H1 (cell line): ENCODE measurements around the gene PQBP1. TPM values are rescaled to one million over a fixed set of nuclear protein-coding genes. Genes with fewer than 3 reads are reported as not detected.

Experiments
- CTCF ChIA-PET: fragments of 300-600 bp; sonication (Branson Sonifier 250); formaldehyde crosslinking; loops from one replicate; lab custom pipeline; 2021; ENCODE audit not compliant: partially characterized antibody; lab: Charles Lee
- POLR2A ChIA-PET: fragments of 300-600 bp; sonication (Branson Sonifier 250); formaldehyde crosslinking; loops from one replicate; lab custom pipeline; 2021; ENCODE audit warnings: inconsistent platforms; ENCODE audit not compliant: partially characterized antibody; lab: Charles Lee
- DNase-seq, 2 experiments: peaks; one replicate each; pipeline versions ENCODE4 v3.0.0 to v3.0.0-alpha.2; 2010 to 2022; ENCODE audit warnings: low spot score in 2 of 2, low read depth in 1 of 2, mixed read lengths in 1 of 2
- FAIRE-seq: peaks from 2 replicates; lab custom pipeline; 2011; peaks lifted over from hg19 to GRCh38; lab: Jason Lieb, UNC
- H2AFZ ChIP-seq: 2 replicates; pipeline ENCODE4 v1.8.1; 2012; ENCODE audit warnings: low read length, inconsistent platforms
- H2AK5ac ChIP-seq: 2 replicates; pipeline ENCODE4 v1.6.1; 2013; ENCODE audit warnings: low read depth, low read length
- H2BK120ac ChIP-seq: replicated peaks from 2 replicates; pipeline ENCODE3; 2013; ENCODE audit warnings: low read depth, low read length, inconsistent platforms
- H2BK12ac ChIP-seq: 2 replicates; pipeline ENCODE4 v1.6.1; 2013; ENCODE audit warnings: low read depth, low read length
- H2BK15ac ChIP-seq: 2 replicates; pipeline ENCODE4 v1.6.1; 2013; ENCODE audit warnings: low read length
- H2BK20ac ChIP-seq: 2 replicates; pipeline ENCODE4 v1.6.1; 2013; ENCODE audit warnings: low read length
- H2BK5ac ChIP-seq: 2 replicates; pipeline ENCODE4 v1.6.1; 2013; ENCODE audit warnings: low read depth, low read length
- H3K14ac ChIP-seq: 2 replicates; pipeline ENCODE4 v1.6.1; 2013; ENCODE audit warnings: inconsistent platforms; ENCODE audit not compliant: insufficient read length
- H3K18ac ChIP-seq: 2 replicates; pipeline ENCODE4 v1.6.1; 2013; ENCODE audit warnings: low read length; ENCODE audit errors: extremely low read depth
- H3K23ac ChIP-seq: 2 replicates; pipeline ENCODE4 v1.6.1; 2013; ENCODE audit warnings: inconsistent platforms; ENCODE audit not compliant: insufficient read length
- H3K23me2 ChIP-seq: 2 replicates; pipeline ENCODE4 v1.6.1; 2013; ENCODE audit warnings: low read depth, low read length
- H3K27ac ChIP-seq: 2 replicates; pipeline ENCODE4 v1.6.1; 2011; ENCODE audit warnings: low read depth, low read length, inconsistent platforms
- H3K27me3 ChIP-seq, 4 experiments: replicated peaks in 1 of 4; 1 replicate in 1 of 4; 2 replicates in 3 of 4; pipeline versions ENCODE4 v1.6.1 to v1.8.1; 2011 to 2013; ENCODE audit warnings: low read length in 3 of 4, mild to moderate bottlenecking in 3 of 4, inconsistent platforms in 2 of 4, mixed read lengths in 2 of 4, moderate library complexity in 1 of 4; ENCODE audit not compliant: control insufficient read depth in 3 of 4, insufficient read depth in 3 of 4; ENCODE audit errors: extremely low read depth in 1 of 4
- H3K36me3 ChIP-seq, 4 experiments: 2 replicates each; pipeline versions ENCODE4 v1.6.1 to v1.8.1; 2011 to 2013; ENCODE audit warnings: mild to moderate bottlenecking in 4 of 4, low read length in 3 of 4, moderate library complexity in 2 of 4, control low read depth in 1 of 4, inconsistent platforms in 1 of 4; ENCODE audit not compliant: insufficient read depth in 4 of 4, control insufficient read depth in 2 of 4
- H3K4ac ChIP-seq: replicated peaks from 2 replicates; pipeline ENCODE3; 2013; ENCODE audit warnings: low read length, low read depth, mixed read lengths, inconsistent platforms; ENCODE audit not compliant: insufficient read length
- H3K4me1 ChIP-seq, 4 experiments: replicated peaks in 1 of 4; 1 replicate in 1 of 4; 2 replicates in 3 of 4; pipeline versions ENCODE4 v1.6.1 to v1.8.1; 2011 to 2013; ENCODE audit warnings: low read length in 3 of 4, inconsistent platforms in 2 of 4, mixed read lengths in 1 of 4; ENCODE audit not compliant: insufficient read depth in 4 of 4, control insufficient read depth in 3 of 4
- H3K4me2 ChIP-seq, 2 experiments: 2 replicates each; pipeline versions ENCODE4 v1.6.1 to v1.8.1; 2011 to 2013; ENCODE audit warnings: low read depth in 2 of 2, low read length in 2 of 2, control low read depth in 1 of 2, inconsistent platforms in 1 of 2, mild to moderate bottlenecking in 1 of 2; ENCODE audit not compliant: insufficient read depth in 1 of 2
- H3K4me3 ChIP-seq, 4 experiments: fragments of 200-600, 300-600 bp in 1 of 4; sonication (generic), shearing (Covaris generic), sonication (Bioruptor Twin) in 1 of 4; 2 replicates each; pipeline versions ENCODE4 v1.5.1 to v1.8.1; 2011 to 2016; ENCODE audit warnings: low read length in 4 of 4, low read depth in 3 of 4, control low read depth in 2 of 4, inconsistent platforms in 2 of 4, mild to moderate bottlenecking in 2 of 4, mixed read lengths in 1 of 4, moderate library complexity in 1 of 4; ENCODE audit not compliant: insufficient read depth in 2 of 4; ENCODE audit errors: extremely low read depth in 1 of 4
- H3K56ac ChIP-seq: replicated peaks from 2 replicates; pipeline ENCODE3; 2013; ENCODE audit warnings: low read depth, mild to moderate bottlenecking, mixed read lengths, low read length, inconsistent platforms; ENCODE audit not compliant: insufficient read length
- H3K79me1 ChIP-seq: 2 replicates; pipeline ENCODE4 v1.6.1; 2013; ENCODE audit warnings: low read depth, low read length, control low read depth
- H3K79me2 ChIP-seq, 2 experiments: 2 replicates each; pipeline versions ENCODE4 v1.6.1 to v1.8.1; 2012 to 2013; ENCODE audit warnings: low read length in 2 of 2, mild to moderate bottlenecking in 2 of 2, inconsistent platforms in 1 of 2; ENCODE audit not compliant: insufficient read depth in 2 of 2, control insufficient read depth in 1 of 2
- H3K9ac ChIP-seq, 4 experiments: replicated peaks in 1 of 4; 1 replicate in 1 of 4; 2 replicates in 3 of 4; pipeline versions ENCODE4 v1.6.1 to v1.8.1; 2011 to 2013; ENCODE audit warnings: low read depth in 3 of 4, low read length in 3 of 4, control low read depth in 2 of 4, mild to moderate bottlenecking in 2 of 4, moderate library complexity in 2 of 4, inconsistent platforms in 1 of 4; ENCODE audit errors: extremely low read depth in 1 of 4
- H3K9me3 ChIP-seq, 2 experiments: 2 replicates each; pipeline versions ENCODE4 v1.6.1 to v1.8.1; 2012 to 2013; ENCODE audit warnings: mild to moderate bottlenecking in 2 of 2, moderate library complexity in 2 of 2, control low read depth in 1 of 2, inconsistent platforms in 1 of 2, low read depth in 1 of 2, low read length in 1 of 2, mixed read lengths in 1 of 2; ENCODE audit not compliant: insufficient read depth in 2 of 2
- H4K20me1 ChIP-seq, 2 experiments: replicated peaks in 1 of 2; 2 replicates each; pipeline versions ENCODE3 to v1.8.1; 2011 to 2013; ENCODE audit warnings: inconsistent platforms in 2 of 2, low read length in 2 of 2, mild to moderate bottlenecking in 1 of 2; ENCODE audit not compliant: insufficient read depth in 2 of 2, control insufficient read depth in 1 of 2
- H4K5ac ChIP-seq: 2 replicates; pipeline ENCODE4 v1.6.1; 2013; ENCODE audit warnings: low read length, low read depth, mixed read lengths, inconsistent platforms; ENCODE audit not compliant: insufficient read length
- H4K8ac ChIP-seq: 2 replicates; pipeline ENCODE4 v1.8.0; 2013; ENCODE audit warnings: mild to moderate bottlenecking, moderate library complexity, low read length, inconsistent platforms; ENCODE audit not compliant: insufficient read depth; ENCODE audit errors: extremely low read depth
- H4K91ac ChIP-seq: replicated peaks from 2 replicates; pipeline ENCODE3; 2013; ENCODE audit warnings: low read length, mixed read lengths, inconsistent platforms; ENCODE audit not compliant: insufficient read length
- CHD2 ChIP-seq: IDR thresholded peaks from 2 replicates; pipeline ENCODE4 v1.6.1; 2012; ENCODE audit warnings: low read length, improper control_type of control experiment
- CTCF ChIP-seq, 3 experiments: IDR thresholded peaks; 1 replicate in 2 of 3; 2 replicates in 1 of 3; pipeline versions ENCODE4 v1.5.1 to v1.6.1; 2011; ENCODE audit warnings: low read length in 3 of 3, mild to moderate bottlenecking in 3 of 3, inconsistent platforms in 2 of 3, low read depth in 1 of 3, moderate library complexity in 1 of 3; ENCODE audit not compliant: insufficient read depth in 1 of 3; ENCODE audit errors: control extremely low read depth in 1 of 3
- KDM5A ChIP-seq: fragments of 200-600 bp; IDR thresholded peaks from 2 replicates; pipeline ENCODE4 v1.7.1; 2012; ENCODE audit warnings: mild to moderate bottlenecking, low read length, inconsistent platforms, mixed read lengths
- SP1 ChIP-seq: IDR thresholded peaks from 2 replicates; pipeline ENCODE4 v1.6.1; 2011; ENCODE audit warnings: low read depth, low read length
- TAF1 ChIP-seq: IDR thresholded peaks from 2 replicates; pipeline ENCODE4 v1.6.1; 2011; ENCODE audit warnings: mild to moderate bottlenecking, low read depth, low read length
- TBP ChIP-seq: IDR thresholded peaks from 2 replicates; pipeline ENCODE4 v1.6.1; 2011; ENCODE audit warnings: low read depth, low read length, improper control_type of control experiment
- WGBS, 2 experiments: shearing (Covaris generic) in 1 of 2; methylation state at CpG; one replicate each; pipeline versions ENCODE4 v1.1.6 to v1.1.7; 2013 to 2015; ENCODE audit warnings: low lambda C conversion rate in 2 of 2, mixed read lengths in 2 of 2, inconsistent platforms in 1 of 2, low coverage in 1 of 2, missing lambda C conversion rate in 1 of 2; ENCODE audit not compliant: insufficient replicate concordance in 2 of 2, insufficient coverage in 1 of 2, insufficient read length in 1 of 2; ENCODE audit errors: extremely low coverage in 1 of 2, missing lambda C conversion rate in 1 of 2; 5-methylcytosine and 5-hydroxymethylcytosine counted together
- polyA plus RNA-seq, 7 experiments: library from polyadenylated mRNA; depleted of rRNA in 3 of 7; stranded (reverse) in 5 of 7; unstranded in 2 of 7; fragments of >200 nt in 5 of 7; fragments of 200-250 nt in 2 of 7; gene quantifications; 1 replicate in 5 of 7; 2 replicates in 1 of 7; 4 replicates in 1 of 7; pipeline versions ENCODE4 v1.2.1 to v1.2.3, GENCODE V29; 2011 to 2013; ENCODE audit warnings: missing spikeins in 2 of 7, mixed read lengths in 2 of 7
- total RNA-seq: library from RNA; stranded (reverse); fragmentation: NEBNext Ultra II Directional; extraction: Animal tissue kit (Norgen Biotek cat#: 25700); gene quantifications from 2 replicates; pipeline ENCODE4 v1.2.1, GENCODE V29; 2021

PQBP1 gene
- total and polyA plus RNA-seq, 2 of the 8 experiments (the other 6 are each of a cell fraction or from before 2014, with no cell fraction given) = 91.7 to 95.9 TPM

GRCh38 chrX:48883729-48884128, 14.0 kb upstream of the PQBP1 start:
- H2BK12ac ChIP-seq = no peak overlapping the region
- H4K5ac ChIP-seq = no peak overlapping the region
- ChIA-PET POLR2A (interaction anchor here (0.7 to 1.3 kb wide), 3 partner anchors 14 to 184 kb away, joined by 3 to 4 read pairs (median 3); partner anchors contain the start of genes PQBP1 and TIMM17B), CTCF (interaction anchor here (0.7 to 0.8 kb wide), 2 partner anchors 29 to 57 kb away, joined by 3 read pairs; no protein-coding TSS in a partner anchor)
- H3K36me3 ChIP-seq = no peaks in the 10 kb centered on the region
- no peak overlapping the region for H2BK20ac ChIP-seq
- no peak overlapping the region for H4K8ac ChIP-seq
- H3K4me1 ChIP-seq = no peaks in the 10 kb centered on the region
- no peak overlapping the region for H3K4ac ChIP-seq
- no peak overlapping the region for H3K56ac ChIP-seq
- no peaks in the 10 kb centered on the region for H3K9me3 ChIP-seq
- H3K23me2 ChIP-seq = no peaks in the 10 kb centered on the region
- H3K9ac ChIP-seq = no peak overlapping the region
- WGBS, 2 experiments = 86% methylated on average over 7 of the region's 10 CpGs; no CpG with 5 or more reads in 1 of the 2 experiments
- no peaks in the 10 kb centered on the region for H4K20me1 ChIP-seq
- no peak overlapping the region for H3K18ac ChIP-seq
- H2AK5ac ChIP-seq = no peak overlapping the region
- H2BK120ac ChIP-seq = no peak overlapping the region
- no peak overlapping the region for H3K23ac ChIP-seq
- no peak for TF ChIP-seq CTCF (IDR thresholded peaks at IDR 0.05; ENCODE audit: control extremely low read depth in 1 of 3, insufficient read depth in 1 of 3, low read depth in 1 of 3, low read length in 3 of 3)
- TF ChIP-seq TBP = no peak
- TF ChIP-seq TAF1 = no peak
- TF ChIP-seq CHD2 = no peak
- TF ChIP-seq KDM5A = no peak
- TF ChIP-seq SP1 = no peak
- no peak overlapping the region for H4K91ac ChIP-seq
- no peaks in the 10 kb centered on the region for H3K27me3 ChIP-seq
- H2BK5ac ChIP-seq = no peak overlapping the region
- H3K14ac ChIP-seq = no peak overlapping the region
- H3K27ac ChIP-seq = no peak overlapping the region
- no peak overlapping the region for H2BK15ac ChIP-seq
- no peaks in the 10 kb centered on the region for H3K79me2 ChIP-seq
- FAIRE-seq (no peak), DNase-seq (no peak)
- no peak overlapping the region for H3K4me3 ChIP-seq
- no peaks in the 10 kb centered on the region for H3K79me1 ChIP-seq
- H2AFZ ChIP-seq = no peak overlapping the region
- no peak overlapping the region for H3K4me2 ChIP-seq
